Testis (tissue), 3 donors: Measurements from ENCODE around the gene FBXO7. TPM values are rescaled to one million over a fixed set of nuclear protein-coding genes. Genes with fewer than 3 reads are reported as not detected.

ENCODE experiments used
- DNase-seq: peaks from one replicate; pipeline ENCODE4 v3.0.0-alpha.2; 2019
- H3K27ac ChIP-seq, 2 donors: fragments of 200-600 bp; sonication (generic); one replicate each; pipeline ENCODE4 v1.5.1; 2019
- H3K27me3 ChIP-seq: fragments of 200-600 bp; sonication (generic); one replicate; pipeline ENCODE4 v1.5.1; 2019
- H3K36me3 ChIP-seq: fragments of 200-600 bp; sonication (generic); one replicate; pipeline ENCODE4 v1.5.1; 2017; ENCODE audit warnings: low read depth; ENCODE audit errors: missing control alignments
- H3K4me1 ChIP-seq: fragments of 200-600 bp; sonication (generic); one replicate; pipeline ENCODE4 v1.5.1; 2019
- H3K4me3 ChIP-seq, 2 donors: fragments of 200-600 bp; sonication (generic); one replicate each; pipeline ENCODE4 v1.5.1; 2017 to 2019
- H3K9me3 ChIP-seq: fragments of 200-600 bp; sonication (generic); one replicate; pipeline ENCODE4 v1.5.1; 2017
- POLR2A ChIP-seq: fragments of 450-650 bp; IDR thresholded peaks from one replicate; pipeline ENCODE4 v1.6.1; 2017; ENCODE audit warnings: antibody characterized with exemption, mild to moderate bottlenecking, moderate library complexity
- WGBS, 2 donors: methylation state at CpG; one replicate each; pipeline ENCODE4 v1.1.5; 2018; 5-methylcytosine and 5-hydroxymethylcytosine counted together
- intact Hi-C: fragments of 100-400 bp; cut with DNase I; formaldehyde crosslinking; loops from one replicate; pipeline ENCODE4 v1.15.1; 2023; ENCODE audit warnings: low total_unique reads
- polyA plus RNA-seq: library from polyadenylated mRNA; stranded (reverse); fragments of 350-450 nt; fragmentation: Illumina TruSeq; extraction: RNeasy Lipid Tissue Mini Kit (QIAGEN cat#74804); gene quantifications from one replicate; pipeline ENCODE4 v1.2.3, GENCODE V29; 2014; ENCODE audit warnings: low read depth, low replicate concordance; ENCODE audit not compliant: insufficient read depth
- total RNA-seq, 2 donors: library from RNA; depleted of rRNA; stranded (reverse); fragments of >200 nt; gene quantifications; one replicate each; pipeline ENCODE4 v1.2.3, GENCODE V29; 2016
- TF ChIP-seq, protein P1 (sequence below), 3 experiments: fragments of 450-650 bp in 2 of 3; fragments of 200-600 bp in 1 of 3; sonication (generic) in 1 of 3; IDR thresholded peaks; one replicate each; pipeline ENCODE4 v1.5.1; 2016 to 2019; ENCODE audit warnings: antibody characterized with exemption in 3 of 3, mild to moderate bottlenecking in 2 of 3, moderate library complexity in 1 of 3

Gene FBXO7
- total and polyA plus RNA-seq, 3 donors from 2014 or later: 184 to 270 (median 203) TPM

DNA sequence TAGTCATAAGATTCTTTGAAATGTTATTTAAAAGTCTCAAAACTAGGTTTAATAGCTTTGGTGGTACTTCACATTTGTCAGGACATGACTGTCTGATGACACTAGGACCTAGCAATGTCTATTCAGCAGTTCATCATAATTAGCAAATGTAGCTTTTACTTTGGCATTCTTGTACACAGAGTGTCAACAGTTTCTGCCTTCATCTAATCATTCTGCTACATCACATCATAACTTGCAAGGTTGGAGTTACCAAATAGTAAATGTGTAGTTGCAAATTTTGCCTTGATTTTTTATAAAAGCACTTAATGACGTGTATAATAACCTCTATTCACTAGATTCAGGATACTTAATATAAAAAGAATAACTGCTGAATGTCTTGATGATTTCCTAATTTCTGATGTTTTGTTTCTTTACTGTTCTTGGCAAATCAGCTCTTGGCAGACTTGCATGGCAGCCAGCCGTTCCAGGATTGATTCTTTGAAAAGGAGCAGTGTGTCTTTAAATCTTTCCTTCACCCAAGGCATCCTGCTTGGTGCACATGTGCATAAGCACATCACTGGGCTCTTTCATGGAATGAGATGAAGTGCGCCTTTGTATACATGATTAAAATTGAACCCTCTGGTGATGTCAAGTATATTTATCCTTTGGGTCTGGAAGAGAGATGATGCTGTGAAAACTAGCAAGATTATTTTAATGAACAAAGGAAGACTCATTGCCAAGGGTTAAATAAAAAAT lies 12.2 kb downstream of the FBXO7 start:
- Histone ChIP-seq H3K36me3 (no peaks in the 10 kb centered on the region), H3K9me3 (no peaks in the 10 kb centered on the region), H3K4me3 (no peak overlapping the region), H3K27me3 (no peaks in the 10 kb centered on the region), H3K4me1 (no peaks in the 10 kb centered on the region), H3K27ac (no peak overlapping the region)
- TF ChIP-seq, protein P1, sequence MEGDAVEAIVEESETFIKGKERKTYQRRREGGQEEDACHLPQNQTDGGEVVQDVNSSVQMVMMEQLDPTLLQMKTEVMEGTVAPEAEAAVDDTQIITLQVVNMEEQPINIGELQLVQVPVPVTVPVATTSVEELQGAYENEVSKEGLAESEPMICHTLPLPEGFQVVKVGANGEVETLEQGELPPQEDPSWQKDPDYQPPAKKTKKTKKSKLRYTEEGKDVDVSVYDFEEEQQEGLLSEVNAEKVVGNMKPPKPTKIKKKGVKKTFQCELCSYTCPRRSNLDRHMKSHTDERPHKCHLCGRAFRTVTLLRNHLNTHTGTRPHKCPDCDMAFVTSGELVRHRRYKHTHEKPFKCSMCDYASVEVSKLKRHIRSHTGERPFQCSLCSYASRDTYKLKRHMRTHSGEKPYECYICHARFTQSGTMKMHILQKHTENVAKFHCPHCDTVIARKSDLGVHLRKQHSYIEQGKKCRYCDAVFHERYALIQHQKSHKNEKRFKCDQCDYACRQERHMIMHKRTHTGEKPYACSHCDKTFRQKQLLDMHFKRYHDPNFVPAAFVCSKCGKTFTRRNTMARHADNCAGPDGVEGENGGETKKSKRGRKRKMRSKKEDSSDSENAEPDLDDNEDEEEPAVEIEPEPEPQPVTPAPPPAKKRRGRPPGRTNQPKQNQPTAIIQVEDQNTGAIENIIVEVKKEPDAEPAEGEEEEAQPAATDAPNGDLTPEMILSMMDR (IDR thresholded peaks at IDR 0.05): no peak
- no peak for TF ChIP-seq POLR2A
- WGBS, 2 donors: 49 to 59% methylated on average over 3 of the region's 3 CpGs
- intact Hi-C loops: no loop called here
- DNase-seq: no peak

DNA sequence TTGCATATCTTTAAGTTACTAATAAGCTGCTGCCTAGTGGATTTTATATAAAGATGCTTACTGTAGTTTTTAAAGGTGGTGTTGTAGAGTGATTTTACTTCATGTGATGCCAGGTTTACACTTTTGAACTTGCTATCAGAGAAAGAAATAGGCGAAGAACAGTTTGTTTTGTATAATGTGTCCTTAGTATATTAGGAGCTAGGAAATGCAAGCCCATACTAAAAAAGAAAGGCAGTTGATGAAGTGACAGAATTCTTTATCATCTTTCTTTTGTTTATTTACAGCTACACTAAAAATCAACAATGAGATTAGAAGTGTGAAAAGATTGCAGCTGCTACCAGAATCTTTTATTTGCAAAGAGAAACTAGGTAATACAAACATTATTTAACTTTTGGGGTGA lies 12.8 kb downstream of the FBXO7 start:
- WGBS, 2 donors: 91 to 93% methylated on average over 1 of the region's 1 CpG

DNA sequence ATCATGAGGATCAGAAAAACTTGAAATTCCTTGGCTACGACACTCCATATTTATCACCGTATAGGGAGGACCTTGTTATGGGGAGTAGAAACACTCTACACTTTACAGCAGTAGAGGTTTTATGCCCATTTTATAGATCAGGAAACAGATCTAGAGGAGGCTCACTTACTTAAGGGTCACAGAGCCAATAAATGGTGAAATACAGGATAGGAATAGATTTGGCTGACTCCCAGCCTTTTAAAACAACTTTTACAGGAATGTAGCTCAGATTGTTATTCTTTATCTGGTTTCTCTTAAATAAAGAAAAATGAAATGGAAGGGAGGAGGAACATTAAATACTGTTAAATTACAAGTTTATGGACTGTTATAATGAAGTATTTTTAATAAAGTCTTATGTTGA lies 14.8 kb downstream of the FBXO7 start:
- Histone ChIP-seq H3K4me1 (no peaks in the 10 kb centered on the region), H3K36me3 (peaks cover 2% of the 10 kb centered on the region), H3K27ac (no peak overlapping the region), H3K9me3 (no peaks in the 10 kb centered on the region), H3K4me3 (no peak overlapping the region), H3K27me3 (no peaks in the 10 kb centered on the region)
- 89 to 91% methylated on average over 2 of the region's 2 CpGs for WGBS, 2 donors
- no peak for DNase-seq
- TF ChIP-seq, protein P1 (IDR thresholded peaks at IDR 0.05): no peak
- no peak for TF ChIP-seq POLR2A
- intact Hi-C loops: no loop called here

More for the DNA sequence above, 12.8 kb downstream of the FBXO7 start:
- Histone ChIP-seq H3K36me3 (no peaks in the 10 kb centered on the region), H3K4me1 (no peaks in the 10 kb centered on the region), H3K9me3 (no peaks in the 10 kb centered on the region), H3K4me3 (no peak overlapping the region), H3K27me3 (no peaks in the 10 kb centered on the region), H3K27ac (no peak overlapping the region)
- no peak for DNase-seq
- TF ChIP-seq, protein P1 (IDR thresholded peaks at IDR 0.05): no peak
- no peak for TF ChIP-seq POLR2A
- intact Hi-C loops: no loop called here

DNA sequence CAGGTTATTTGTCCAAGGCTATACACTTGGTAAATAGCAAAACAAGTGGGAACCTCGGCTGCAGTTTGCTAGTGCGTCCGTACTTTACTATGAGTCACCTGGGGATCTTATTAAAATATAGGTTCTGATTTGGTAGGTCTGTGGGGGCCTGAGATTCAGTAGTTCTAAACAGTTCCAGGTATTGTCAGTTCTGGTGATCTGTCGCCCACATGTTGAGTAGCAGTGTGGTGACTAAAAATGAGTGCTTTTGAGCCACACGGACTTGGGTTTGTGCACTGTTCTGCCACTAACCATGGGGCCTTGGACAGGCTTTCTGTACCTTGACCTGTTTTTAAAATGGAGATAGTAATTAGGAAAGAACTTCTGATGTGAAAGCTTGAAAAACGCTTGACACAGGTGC lies 15.7 kb downstream of the FBXO7 start:
- intact Hi-C loops: no loop called here

More for the DNA sequence above, 15.7 kb downstream of the FBXO7 start:
- WGBS, 2 donors: 97 to 98% methylated on average over 6 of the region's 6 CpGs
- H3K27me3 ChIP-seq: no peaks in the 10 kb centered on the region
- H3K27ac ChIP-seq: no peak overlapping the region
- TF ChIP-seq, protein P1 (IDR thresholded peaks at IDR 0.05): no peak
- TF ChIP-seq POLR2A: no peak
- H3K9me3 ChIP-seq: no peaks in the 10 kb centered on the region
- H3K4me1 ChIP-seq: no peaks in the 10 kb centered on the region
- peaks cover 2% of the 10 kb centered on the region for H3K36me3 ChIP-seq
- H3K4me3 ChIP-seq: no peak overlapping the region
- no peak for DNase-seq
